ENCODE measurements around the gene GLIPR2.
"Not testable (repeated sequence)": the region's sequence is repeated elsewhere in the genome, so short reads cannot be mapped to it uniquely, and the experiment has no call there.

GLIPR2 gene

DNA sequence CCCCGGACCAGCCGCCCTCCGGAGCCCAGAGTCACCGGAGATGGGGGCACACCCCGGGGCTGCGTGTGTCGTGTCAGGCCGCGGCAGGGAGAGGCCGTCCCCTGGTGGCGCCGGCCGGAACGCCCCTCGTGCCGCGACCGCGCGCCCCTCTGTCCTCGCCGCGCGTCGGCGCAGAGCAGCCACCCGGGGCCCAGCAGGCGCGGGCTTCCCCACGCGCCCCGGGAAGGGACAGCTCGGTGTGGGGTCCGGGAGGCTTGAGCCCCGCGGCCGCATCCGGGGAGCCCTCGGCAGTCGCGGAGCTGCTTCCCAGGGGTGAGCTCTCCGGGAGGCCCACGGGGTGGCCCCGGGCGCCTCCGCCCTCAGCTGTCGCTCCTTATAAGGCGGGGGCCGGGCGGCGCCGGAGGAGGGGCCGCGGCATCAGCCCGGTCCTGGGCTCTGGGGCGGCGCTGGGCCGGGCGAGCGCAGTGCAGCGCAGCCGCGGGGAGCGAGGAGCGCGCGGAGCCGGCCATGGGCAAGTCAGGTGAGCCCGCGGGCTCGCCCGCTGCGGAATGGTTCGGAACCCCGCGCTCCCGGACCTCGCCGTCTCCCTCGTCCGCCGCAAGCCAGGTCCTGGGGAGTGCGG lies at the start of gene GLIPR2:
Gene GLIPR2 (plus strand): TSS at position 462 of the 622 bp plus-strand sequence. CDS start 46 bp downstream, at position 508.
- peak; percentile 71 for DNase-seq (ENCODE audit: low read depth)

DNA sequence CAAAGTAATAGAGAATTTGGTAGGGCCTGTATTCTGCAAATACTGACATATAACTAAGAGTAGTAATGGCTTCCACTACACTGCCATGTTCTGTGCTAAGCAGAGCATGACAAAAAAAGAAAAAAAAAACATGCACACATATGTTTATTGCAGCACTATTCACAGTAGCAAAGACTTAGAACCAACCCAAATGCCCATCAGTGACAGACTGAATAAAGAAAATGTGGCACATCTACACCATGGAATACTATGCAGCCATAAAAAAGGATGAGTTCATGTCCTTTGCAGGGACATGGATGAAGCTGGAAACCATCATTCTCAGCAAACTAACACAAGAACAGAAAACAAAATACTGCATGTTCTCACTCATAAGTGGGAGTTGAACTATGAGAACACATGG lies 49.5 kb upstream of the GLIPR2 start:
- DNase-seq (ENCODE audit: low read depth) = not testable (repeated sequence)

- DNase-seq (ENCODE audit: low read depth) = no peak
Measured at GRCh38 chr9:36088020-36088419, 48.5 kb upstream of the GLIPR2 start.

DNA sequence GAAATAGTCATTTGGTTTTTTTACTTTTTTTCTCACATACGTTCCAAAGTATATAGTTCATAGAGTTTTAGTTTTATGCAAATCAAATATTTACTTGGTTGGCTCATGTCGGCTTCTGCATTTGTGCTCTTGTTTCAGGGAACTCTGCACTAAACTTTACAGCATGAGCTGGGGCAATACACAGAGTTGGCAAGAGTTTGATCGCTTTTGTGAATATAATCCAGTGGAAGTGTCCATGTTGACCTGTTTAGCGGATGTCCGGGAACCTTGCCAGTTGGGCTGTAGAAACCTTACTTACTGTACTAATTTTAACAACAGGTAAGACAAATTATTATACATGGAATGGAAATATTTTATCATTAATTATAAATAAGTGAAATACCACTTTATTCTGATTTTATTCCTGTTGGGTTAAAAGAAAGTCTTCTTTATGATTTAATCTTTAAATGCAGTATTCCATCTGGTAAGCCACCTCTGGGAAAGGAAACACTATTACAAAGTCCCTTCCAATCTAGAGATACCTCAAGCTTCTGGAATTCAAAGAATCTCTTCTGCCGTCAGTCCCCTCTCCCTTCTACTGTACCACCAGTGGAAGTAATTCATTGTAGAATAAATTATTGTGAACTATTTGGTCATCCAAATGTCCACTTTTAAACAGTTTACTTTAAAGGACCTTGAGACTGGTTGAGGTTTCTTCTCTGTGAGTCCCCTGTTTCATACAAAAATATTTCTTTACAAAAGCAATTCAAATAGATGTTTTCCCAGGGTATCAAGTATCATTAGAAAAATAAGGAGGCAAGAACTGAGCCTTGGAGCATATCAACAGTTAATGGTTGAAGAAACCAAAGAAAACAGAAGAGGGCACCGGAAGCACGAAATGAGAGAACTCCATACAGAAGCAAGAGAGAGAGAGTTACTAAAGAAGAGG lies 45.2 kb upstream of the GLIPR2 start:
- no peak for DNase-seq (ENCODE audit: low read depth)

GRCh38 chr9:36092014-36092413 lies 44.5 kb upstream of the GLIPR2 start:
- no peak for DNase-seq (ENCODE audit: low read depth)

DNA sequence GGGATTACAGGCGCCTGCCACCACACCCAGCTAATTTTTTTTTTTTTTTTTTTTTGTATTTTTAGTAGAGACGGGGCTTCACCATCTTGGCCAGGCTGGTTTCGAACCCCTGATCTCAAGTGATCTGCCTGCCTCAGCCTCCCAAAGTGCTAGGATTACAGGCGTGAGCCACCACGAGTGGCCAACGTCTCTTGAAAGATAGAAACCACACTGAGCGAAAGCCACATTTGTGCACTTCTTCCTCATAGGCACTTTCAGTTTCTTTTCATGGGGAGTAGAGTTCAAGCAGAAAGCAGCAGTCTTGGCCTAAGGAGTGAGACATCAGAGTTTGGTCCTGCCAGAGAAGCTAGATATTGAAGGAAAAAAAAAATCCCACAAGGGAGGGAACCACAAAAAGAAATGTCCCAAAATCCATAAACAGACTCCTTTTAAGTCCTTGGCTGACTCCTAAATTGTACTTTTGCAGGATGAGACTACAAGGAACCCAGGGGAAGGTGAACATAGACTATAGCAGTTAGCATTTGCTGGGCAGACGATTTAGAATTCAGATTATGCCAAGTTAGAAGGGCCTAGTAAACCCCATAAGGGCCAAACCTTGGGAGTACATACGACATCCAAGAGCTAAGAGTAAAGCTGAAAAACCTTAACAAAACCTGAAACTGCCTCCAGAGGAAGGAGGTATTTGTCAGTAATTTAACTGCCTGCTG lies 43.9 kb upstream of the GLIPR2 start:
- peak; percentile 1 for DNase-seq (ENCODE audit: low read depth)

DNA sequence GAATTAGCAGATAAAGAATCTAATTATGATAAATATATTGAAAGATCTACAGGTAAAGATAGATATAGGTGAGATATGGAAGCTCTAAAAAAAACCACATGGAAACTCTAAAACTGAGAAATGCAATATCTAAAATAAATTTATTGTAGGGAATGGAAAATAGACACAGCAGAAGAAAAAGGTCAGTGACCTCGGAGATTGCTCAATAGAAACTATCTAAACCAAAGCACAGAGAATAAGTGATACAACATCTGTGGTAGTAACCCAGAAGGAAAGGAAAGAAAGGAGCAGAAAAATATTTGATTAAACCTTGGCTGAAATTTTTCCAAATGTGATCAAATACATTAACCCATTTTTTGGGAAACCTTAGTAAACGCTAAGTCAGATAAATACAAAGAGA lies 43.1 kb upstream of the GLIPR2 start:
- no peak for DNase-seq (ENCODE audit: low read depth)

GRCh38 chr9:36099718-36100117 lies 36.8 kb upstream of the GLIPR2 start:
- DNase-seq (ENCODE audit: low read depth) = no peak

- DNase-seq (ENCODE audit: low read depth) = no peak
Measured at GRCh38 chr9:36100532-36100931, 36.0 kb upstream of the GLIPR2 start.

DNA sequence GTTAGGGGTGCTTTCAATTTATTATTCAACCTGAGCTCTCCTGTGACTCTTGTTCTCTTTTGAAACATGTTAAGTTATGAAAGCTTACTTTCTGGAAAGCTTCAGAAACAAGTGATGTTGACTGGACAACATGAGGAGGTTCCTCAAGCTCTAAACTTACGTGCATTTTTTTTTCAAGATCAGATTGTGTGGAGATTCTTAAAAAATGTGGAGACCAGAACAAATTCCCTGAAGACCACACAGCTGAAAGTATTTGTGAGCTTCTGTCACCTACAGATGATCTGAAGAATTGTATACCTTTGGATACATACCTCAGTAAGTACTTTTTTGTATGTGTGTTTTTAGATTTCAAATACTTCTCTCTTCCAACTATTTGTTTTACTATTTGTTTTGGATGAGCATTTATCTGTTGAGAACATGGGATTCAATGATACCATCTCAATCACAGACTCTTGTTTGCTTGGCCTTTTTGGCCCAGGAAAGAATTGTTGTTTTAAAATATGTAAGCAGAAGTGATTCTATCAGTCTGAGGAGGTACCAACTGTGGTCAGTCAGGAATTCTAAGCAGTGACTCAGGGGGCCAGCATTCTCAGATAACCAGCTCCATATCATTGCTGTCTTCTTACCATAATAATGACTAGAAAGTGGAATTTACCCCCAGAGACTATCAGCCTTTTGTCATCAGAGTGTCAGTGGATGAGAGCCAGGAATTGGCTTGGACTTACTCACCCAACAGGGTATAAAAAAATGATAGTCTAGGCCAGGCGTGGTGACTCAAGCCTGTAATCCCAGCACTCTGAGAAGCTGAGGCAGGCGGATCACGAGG lies 34.4 kb upstream of the GLIPR2 start:
- DNase-seq (ENCODE audit: low read depth) = no peak

GRCh38 chr9:36102742-36103495 lies 33.6 kb upstream of the GLIPR2 start:
- peak; percentile 82 for DNase-seq (ENCODE audit: low read depth)

GRCh38 chr9:36109071-36109470 lies 27.5 kb upstream of the GLIPR2 start:
- DNase-seq (ENCODE audit: low read depth) = no peak

DNA sequence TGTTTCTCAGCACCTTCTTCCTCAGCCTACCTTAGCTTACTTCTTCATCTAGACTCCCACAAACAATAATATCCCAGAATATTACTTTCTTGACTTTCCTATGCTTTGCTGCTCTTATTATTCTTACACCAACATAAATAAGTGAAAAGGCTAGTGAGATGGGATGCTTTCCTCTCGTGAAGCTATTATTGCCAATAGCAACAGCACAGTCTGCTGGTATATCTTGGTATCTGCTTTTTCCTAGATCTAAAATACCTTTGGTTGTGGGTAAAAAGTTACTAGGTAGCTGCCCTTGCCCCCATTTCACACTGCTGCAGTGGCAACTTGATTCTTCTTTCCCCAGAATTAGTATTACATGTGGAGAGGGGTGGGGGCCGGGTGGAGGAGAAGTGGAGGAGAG lies 26.1 kb upstream of the GLIPR2 start:
- no peak for DNase-seq (ENCODE audit: low read depth)

DNA sequence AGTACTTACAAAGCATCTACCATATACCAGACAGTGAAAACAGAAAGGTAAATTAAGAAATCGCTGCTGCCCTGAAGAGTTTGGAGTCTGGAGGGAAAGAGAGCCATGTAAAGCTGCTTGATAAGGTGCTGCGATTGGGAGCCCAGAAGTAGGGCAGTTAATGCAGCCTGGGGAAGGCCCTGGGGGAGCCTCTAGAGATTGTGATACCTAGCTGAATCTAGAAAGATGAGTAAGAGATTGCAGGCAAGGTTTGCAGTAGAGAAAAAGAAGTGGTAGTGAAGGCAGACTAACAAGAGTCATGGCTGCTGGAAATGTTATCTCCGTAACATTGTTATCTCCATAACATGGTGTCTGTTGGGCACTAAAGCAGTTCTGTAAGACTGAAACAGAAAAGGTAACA lies 24.0 kb upstream of the GLIPR2 start:
- DNase-seq (ENCODE audit: low read depth) = no peak

GRCh38 chr9:36113999-36114398 lies 22.5 kb upstream of the GLIPR2 start:
- no peak for DNase-seq (ENCODE audit: low read depth)

DNA sequence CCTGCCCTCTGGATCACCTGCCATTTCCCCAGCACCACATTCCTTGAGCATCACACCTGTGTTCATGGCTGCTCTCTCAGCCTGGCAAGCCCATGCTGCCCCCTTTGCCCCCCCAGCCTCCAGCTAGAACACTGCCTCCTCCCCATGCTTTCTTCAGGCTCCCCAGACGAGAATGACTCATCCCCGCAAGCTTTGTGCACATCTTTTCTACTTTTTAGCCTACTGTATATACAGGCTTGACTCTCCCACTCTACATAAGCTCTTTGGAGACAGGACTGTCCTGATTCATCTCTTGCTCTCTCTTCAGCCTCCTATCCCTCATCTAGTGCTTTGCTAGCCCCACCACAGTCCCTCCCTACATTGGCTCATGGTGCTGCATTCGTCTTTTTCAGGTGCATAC lies 19.9 kb upstream of the GLIPR2 start:
- DNase-seq (ENCODE audit: low read depth) = no peak

- no peak for DNase-seq (ENCODE audit: low read depth)
Measured at GRCh38 chr9:36118201-36118600, 18.3 kb upstream of the GLIPR2 start.

DNA sequence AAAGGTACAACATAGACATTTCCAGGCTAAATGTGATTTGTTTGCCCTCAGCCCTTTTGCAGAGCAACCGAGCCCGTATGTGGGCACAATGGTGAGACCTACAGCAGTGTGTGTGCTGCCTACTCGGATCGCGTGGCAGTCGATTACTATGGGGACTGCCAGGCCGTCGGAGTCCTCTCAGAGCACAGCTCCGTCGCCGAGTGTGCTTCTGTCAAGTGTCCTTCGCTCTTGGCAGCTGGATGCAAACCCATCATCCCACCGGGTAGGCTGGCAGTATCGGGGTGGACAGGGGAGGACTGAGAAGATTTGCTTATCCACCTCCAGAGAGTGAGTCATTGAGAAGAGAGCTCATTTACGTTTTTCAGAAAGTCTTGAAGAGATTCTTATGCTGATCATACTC lies 17.8 kb upstream of the GLIPR2 start:
- no peak for DNase-seq (ENCODE audit: low read depth)

DNA sequence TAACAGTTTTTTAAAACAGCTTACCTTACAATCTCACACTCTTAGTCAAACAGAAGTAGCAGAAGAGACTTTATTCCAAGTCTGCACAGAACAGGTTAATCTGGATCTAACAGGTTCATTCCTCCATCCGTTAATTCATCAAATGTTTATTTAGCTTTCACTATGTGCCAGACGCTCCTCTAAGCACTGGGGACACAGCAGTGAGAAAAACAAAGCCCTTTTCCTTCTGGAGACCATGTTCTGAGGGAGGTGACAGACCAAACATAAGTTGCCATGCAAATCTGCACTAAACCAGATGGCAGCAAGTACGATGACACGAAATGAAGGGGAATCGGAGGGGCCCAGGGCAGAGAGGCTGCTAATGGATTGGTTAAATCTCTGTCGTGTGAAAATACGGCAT lies 17.1 kb upstream of the GLIPR2 start:
- DNase-seq (ENCODE audit: low read depth) = no peak

GRCh38 chr9:36120705-36121104 lies 15.8 kb upstream of the GLIPR2 start:
- no peak for DNase-seq (ENCODE audit: low read depth)

GRCh38 chr9:36121971-36122370 lies 14.6 kb upstream of the GLIPR2 start:
- DNase-seq (ENCODE audit: low read depth) = no peak

Data from stimulated activated CD8-positive, alpha-beta memory T cell treated with anti-CD3 and anti-CD28 coated beads, Interleukin-4, amount 100 ng/mL, for 24 hours (primary cell).